HG03108 (cell line): ENCODE measurements around the gene SLMAP.

Experiments used
- ATAC-seq: cut with Tn5 transposase; IDR thresholded peaks from one replicate; pipeline ENCODE4 v1.9.1; 2021; ENCODE audit warnings: moderate library complexity; ENCODE audit not compliant: unreplicated experiment

Gene SLMAP

DNA sequence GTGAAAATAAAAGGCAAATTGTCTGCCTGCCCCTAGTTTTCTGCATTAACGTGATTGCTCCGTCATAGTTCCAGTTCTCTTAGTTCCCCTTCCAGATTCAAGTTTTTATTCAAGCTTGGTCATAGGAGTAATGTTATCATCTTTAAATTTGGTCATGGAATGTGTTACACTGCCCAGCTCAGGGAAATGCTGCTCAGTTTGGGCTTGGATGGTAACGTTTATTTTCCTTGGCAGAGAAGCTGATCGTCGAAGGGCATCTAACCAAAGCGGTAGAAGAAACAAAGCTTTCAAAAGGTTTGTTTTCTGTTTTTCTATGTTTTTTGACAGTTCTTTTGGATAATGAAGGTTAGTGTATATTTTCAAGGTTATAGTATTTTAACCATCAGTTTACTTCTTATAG lies 133.7 kb downstream of the SLMAP start:
- ATAC-seq: no peak

- no peak for ATAC-seq
Observed at GRCh38 chr3:57890874-57891273, 134.8 kb downstream of the SLMAP start.

DNA sequence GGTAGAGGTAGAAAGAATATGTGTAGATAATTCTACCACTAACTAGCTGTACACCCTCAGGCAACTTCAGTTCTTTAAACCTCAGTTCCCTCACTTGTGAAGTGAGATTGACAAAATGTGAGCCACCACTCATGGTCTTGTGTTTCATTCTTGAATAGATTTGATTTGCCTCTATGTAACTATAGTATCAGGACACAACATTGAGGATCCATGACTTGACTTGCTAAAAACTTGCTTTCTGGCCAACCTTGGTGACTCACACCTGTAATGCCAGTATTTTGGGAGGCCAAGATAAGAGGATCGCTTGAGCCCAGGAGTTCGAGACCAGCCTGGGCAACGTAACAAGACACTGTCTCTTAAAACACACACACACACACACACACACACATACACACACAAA lies 136.3 kb downstream of the SLMAP start:
- no peak for ATAC-seq

DNA sequence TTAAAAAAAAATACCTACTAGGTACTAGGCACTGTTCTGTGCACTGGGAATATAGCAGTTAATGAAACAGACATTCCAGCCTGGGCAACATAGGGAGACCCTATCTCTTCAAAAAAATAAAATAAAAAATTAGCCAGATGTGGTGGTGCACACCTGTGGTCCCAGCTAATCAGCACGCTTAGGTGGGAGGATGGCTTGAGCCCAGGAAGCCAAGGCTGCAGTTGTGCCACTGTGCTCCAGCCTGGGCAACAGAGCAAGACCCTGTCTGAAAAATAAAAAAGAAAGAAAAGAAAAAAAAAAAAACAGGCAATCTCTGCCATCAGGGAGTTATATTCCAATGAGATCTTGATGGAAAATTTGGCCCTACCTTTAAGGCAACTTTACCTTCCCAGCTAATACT lies 137.0 kb downstream of the SLMAP start:
- ATAC-seq: no peak

DNA sequence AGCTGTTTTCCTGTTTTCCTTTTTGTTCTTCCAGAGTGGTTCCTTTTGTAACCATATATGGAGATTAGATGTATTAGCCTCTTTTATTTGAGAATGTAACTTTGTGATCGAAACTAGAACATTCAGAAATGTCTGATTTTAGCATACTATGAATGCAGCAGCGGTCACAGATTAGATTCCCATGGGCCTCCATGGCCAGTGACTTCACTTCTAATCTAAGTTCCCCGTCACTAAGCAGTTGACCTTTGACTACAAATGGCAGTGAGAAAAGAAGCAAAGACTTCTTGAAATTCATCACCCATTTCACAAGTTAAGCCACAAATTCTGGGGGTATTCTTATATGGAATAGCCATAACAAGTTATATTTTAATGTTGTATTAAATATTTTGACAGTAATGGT lies 137.6 kb downstream of the SLMAP start:
- no peak for ATAC-seq

DNA sequence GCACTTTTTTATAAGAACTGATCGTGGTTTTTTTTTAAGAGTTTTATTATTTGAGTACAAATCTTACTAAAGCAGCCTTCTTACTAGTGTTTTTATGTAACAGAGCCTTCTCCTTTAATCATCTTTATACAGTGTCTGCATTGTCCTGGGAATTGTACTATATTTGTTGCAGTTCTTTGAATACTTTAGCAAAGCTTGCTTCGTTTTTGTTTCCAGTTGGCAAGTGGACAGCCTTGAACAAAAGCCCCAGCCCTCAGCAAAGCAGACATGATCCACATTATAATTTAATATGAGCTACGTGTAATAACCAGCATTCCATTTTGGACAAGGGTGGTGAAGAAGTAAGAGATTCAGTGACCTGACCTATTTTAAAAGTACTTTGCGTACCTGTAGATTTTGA lies 139.9 kb downstream of the SLMAP start:
- no peak for ATAC-seq

DNA sequence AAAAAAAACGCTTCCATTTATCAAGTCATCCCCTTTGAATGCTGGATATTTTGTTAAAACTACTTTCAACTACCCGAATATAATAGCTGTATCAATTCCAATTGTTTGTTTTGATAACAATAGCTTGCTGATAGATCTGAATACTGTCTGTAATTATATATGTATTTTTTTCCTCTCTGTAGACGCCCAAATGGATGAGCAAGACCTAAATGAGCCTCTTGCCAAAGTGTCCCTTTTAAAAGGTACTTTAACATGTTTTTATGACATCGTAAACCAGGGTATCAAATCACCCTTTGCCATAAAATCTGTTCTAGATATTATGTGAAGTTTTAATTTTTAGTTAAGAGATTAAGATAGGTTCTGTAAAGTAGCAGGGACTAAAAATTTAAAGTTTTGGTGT lies 140.6 kb downstream of the SLMAP start:
- no peak for ATAC-seq

DNA sequence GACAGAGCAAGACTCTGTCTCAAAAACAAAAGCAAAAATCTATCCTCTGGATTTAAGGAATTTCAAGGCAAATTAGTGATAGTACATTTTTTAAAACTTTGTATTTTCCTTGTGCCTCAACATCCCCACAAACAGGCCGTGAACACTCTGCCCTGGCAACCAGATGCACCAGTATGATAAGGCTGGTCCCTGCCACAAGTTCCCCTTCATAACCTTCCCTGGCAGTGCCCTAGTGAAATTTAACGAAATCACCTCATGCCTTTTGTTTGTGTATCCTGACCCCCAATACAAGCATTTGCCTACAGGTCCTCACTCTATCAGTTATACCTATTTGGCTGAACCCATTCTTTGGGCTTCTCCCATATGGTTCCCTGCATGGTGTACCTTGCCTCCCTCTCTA lies 144.7 kb downstream of the SLMAP start:
- no peak for ATAC-seq

DNA sequence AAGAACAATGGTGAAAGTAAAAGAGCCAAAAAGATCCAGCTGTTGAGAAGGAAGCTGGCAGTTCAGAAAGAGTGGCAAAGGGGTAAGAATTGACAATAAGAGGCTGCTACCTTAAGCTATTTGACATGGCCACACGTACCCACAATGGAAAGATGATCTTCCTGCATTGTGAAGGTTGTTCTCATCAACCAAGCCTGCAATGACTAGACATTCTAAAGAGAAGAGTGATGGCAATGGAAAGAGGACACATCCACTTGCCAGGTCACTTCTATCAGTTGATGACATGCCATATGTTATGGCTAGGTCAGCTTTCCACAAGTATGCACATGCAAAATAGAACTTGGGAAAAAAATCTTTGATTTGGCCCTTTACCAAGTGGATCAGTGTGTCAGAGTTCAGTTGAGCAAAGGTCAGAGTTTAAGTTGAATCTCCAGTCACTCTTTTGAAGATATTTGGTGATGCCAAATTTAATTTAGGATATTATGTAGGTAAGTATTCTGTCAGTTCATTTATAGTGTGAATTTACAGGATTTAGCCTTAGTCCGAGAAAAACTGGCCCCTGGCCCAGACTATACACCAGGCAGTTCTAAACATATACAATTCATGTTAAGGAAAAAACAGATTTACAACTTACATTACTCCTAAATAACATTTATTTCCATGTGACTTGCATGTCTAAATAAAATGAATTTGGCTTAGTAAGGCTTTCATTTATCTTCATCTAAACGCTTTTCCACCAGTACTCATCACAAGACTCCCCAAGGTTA lies 147.2 kb downstream of the SLMAP start:
- no peak for ATAC-seq

DNA sequence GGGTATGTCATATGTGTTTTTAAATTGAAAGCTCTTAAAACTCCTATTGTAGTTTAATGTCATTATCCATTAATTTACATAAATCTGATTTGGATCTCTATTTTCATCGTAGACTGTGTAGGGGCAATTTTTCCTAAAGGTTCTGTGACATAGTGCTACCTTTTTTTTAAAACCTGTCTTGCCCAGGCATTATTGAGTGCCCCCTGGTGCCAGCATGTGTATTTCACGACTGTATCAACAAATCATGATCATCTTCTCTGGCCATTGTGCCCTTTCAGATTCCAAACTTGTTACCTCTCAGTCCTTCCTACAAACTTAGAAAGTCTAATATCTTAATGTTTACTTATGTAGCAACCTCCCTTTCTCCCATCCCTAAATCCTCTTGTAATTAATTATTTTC lies 154.9 kb downstream of the SLMAP start:
- no peak for ATAC-seq

GRCh38 chr3:57911593-57911992 lies 155.5 kb downstream of the SLMAP start:
- ATAC-seq: no peak

DNA sequence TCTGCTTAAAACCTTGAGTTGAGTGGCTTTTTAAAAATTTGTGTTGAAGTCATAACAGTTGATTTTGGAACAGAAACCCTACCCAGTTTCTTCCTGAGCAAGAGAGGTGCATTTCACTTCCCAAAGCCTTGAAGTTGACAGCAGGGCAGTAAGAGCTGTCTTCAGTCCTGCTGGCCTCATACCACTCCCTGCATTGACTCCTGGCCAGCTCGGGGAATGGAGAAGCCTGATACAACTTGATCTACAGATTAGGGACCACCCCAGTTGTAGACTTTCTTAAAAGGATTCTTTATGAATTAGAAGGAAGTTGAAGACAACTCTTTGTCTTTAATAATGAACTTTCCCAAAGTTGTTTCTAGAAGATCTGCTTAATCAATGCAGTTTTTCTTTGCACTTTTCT lies 161.5 kb downstream of the SLMAP start:
- no peak for ATAC-seq

GRCh38 chr3:57918123-57918837 lies 162.2 kb downstream of the SLMAP start:
- no peak for ATAC-seq

DNA sequence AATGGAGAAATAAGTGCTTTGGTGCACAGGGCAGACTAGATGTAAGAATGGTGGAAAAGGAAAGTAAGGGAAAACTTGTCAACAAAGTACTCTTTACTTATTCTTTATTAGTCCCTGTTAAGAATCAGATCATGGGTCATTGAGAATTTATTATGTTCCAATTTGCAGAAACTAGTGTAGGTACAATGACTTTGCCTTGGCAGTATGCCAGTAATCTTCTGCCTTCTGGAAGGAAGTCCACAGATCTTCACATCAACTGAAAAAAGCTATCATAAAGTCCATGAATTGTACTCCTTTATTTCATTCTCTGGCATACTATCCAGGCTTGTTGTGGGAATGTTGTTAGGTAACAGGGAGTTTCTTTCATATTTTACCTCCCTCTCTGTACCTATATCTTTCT lies 163.9 kb downstream of the SLMAP start:
- no peak for ATAC-seq

DNA sequence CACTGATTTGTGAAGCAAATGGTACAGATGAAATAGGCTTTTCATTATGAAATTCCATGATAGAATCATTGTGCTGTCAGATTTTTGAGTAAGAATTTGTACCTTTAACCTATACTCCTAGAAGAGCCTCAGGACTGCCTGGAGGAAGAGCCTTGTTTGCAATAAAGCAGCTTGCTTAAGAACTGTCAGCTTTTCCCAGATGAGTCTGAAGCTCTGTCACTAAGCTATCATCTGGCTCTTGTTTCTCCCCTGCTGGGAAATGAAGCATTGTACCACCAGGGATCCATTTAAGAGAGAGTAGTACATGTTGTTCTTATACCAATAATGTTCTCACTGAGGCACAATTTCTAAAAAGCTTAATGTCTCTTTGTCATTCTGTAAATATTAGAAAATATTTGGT lies 167.0 kb downstream of the SLMAP start:
- no peak for ATAC-seq

DNA sequence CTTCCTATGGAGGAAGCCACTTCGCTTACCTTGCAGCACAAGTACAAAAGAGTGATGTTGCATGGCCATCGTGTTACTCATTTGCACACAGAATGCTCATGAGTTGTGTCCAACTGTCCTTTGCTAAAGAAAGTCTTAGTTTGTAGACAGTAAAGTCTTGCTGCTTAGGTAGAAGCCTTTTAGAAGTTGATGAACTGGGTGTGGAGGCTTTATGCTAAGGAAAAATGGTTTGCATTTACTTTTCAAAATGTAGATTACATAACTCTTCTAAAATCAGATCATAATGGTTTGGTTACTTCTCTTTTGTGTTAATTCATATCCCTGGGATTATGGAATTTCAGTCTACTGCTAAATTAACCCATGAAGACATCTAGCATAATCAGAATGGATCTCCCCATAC lies 167.6 kb downstream of the SLMAP start:
- ATAC-seq: no peak

- no peak for ATAC-seq
Observed at GRCh38 chr3:57927166-57927565, 171.1 kb downstream of the SLMAP start.

GRCh38 chr3:57927916-57928315 lies 171.8 kb downstream of the SLMAP start:
- no peak for ATAC-seq

DNA sequence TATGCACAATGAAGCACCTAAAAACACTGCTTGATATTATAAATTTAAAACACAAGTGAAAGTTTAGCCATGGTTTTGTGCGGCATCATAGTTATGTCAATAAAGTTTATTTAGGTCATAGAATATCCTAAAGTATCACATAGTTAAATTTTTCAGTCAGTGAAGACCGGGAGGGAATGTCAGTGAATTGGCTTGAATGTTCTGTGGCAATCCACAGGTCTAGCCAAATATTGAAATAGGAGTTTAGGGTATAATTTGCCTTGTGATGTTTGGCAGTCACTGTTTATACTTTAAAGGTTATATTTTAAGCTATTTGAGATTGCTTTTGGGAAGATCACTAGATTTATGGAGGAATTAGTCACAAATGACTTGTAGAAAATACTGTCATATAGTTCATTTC lies 172.4 kb downstream of the SLMAP start:
- no peak for ATAC-seq

- ATAC-seq: no peak
Observed at GRCh38 chr3:57929988-57930387, 173.9 kb downstream of the SLMAP start.

GRCh38 chr3:57933602-57934001 lies 177.5 kb downstream of the SLMAP start:
- no peak for ATAC-seq

DNA sequence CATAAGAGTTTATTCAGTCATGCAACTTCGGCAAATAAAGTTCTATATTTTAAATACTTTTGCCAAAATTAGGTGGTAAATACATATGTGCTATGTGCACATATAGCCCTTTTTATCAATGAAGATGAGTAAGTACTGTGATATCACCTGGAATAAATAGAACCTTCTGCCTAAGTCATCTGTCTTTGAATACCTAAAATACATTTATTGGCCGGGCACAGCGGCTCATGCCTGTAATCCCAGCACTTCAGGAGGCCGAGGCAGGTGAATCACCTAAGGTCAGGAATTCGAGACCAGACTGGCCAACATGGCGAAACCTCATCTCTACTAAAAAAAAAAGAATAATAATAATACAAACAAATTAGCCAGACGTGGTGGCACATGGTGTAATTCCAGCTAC lies 178.3 kb downstream of the SLMAP start:
- ATAC-seq: no peak

DNA sequence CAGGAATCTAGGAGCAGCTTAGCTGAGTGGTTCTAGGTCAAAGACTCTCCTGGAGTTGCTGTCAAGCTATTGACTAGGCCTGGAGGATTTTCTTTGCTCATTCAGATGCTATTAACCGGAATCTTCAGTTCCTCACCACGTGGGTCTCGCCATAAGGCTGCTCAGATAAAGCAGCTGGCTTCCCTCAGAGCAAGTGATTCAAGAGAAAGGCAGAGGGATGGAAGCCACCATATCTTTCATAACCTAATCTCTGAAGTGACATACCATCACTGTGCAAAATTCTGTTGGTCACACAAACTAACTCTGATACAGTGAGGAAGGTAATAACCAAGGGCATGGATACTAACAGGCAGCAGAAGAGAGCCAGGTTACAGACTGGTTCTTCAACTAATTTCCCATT lies 179.4 kb downstream of the SLMAP start:
- no peak for ATAC-seq
